ENCODE measurements around the gene MAP2. TPM values are rescaled to one million over a fixed set of nuclear protein-coding genes. Genes with fewer than 3 reads are reported as not detected.

The MAP2 gene
- total and polyA plus RNA-seq, 2 of the 8 experiments (the other 6 are each of a cell fraction or from before 2014, with no cell fraction given) = 5.9 to 9.4 TPM

- no peak overlapping the region for H2AK5ac ChIP-seq (ENCODE audit: low read depth, low read length)
- H3K9me3 ChIP-seq (ENCODE audit: insufficient read depth in 2 of 2, low read depth in 1 of 2, low read length in 1 of 2) = no peaks in the 10 kb centered on the region
- no peak overlapping the region for H3K27ac ChIP-seq (ENCODE audit: low read depth, low read length)
- H3K4me1 ChIP-seq (replicated peaks in 1 of 4; ENCODE audit: control insufficient read depth in 3 of 4, insufficient read depth in 4 of 4, low read length in 3 of 4) = no peaks in the 10 kb centered on the region
- no peak overlapping the region for H4K91ac ChIP-seq (replicated peaks; ENCODE audit: insufficient read length, low read length)
- H3K36me3 ChIP-seq (ENCODE audit: control insufficient read depth in 2 of 4, insufficient read depth in 4 of 4, low read length in 3 of 4) = no peaks in the 10 kb centered on the region
- ChIA-PET CTCF (ENCODE audit: partially characterized antibody) (no interaction called here), POLR2A (ENCODE audit: partially characterized antibody) (no interaction called here)
- H4K8ac ChIP-seq (ENCODE audit: extremely low read depth, insufficient read depth, low read length) = no peak overlapping the region
- no peaks in the 10 kb centered on the region for H3K23me2 ChIP-seq (ENCODE audit: low read depth, low read length)
- H3K79me1 ChIP-seq (ENCODE audit: low read depth, low read length) = no peaks in the 10 kb centered on the region
- no peak overlapping the region for H3K4ac ChIP-seq (replicated peaks; ENCODE audit: insufficient read length, low read depth, low read length)
- no peak for TF ChIP-seq KDM5A (IDR thresholded peaks at IDR 0.05; ENCODE audit: low read length)
- no peak for TF ChIP-seq BCL11A (IDR thresholded peaks at IDR 0.05; ENCODE audit: low read depth in 2 of 2, low read length in 2 of 2)
- no peak for TF ChIP-seq KDM1A (IDR thresholded peaks at IDR 0.05; ENCODE audit: borderline replicate concordance, low read length)
- TF ChIP-seq SRF (IDR thresholded peaks at IDR 0.05; ENCODE audit: low read depth, low read length) = no peak
- no peak for TF ChIP-seq SAP30 (IDR thresholded peaks at IDR 0.05; ENCODE audit: insufficient read depth, insufficient replicate concordance, low read length)
- no peak for TF ChIP-seq JUND (IDR thresholded peaks at IDR 0.05; ENCODE audit: low read length)
- TF ChIP-seq CHD1 (IDR thresholded peaks at IDR 0.05; ENCODE audit: low read depth, low read length) = no peak
- TF ChIP-seq EZH2 (IDR thresholded peaks at IDR 0.05; ENCODE audit: low read depth, low read length, severe bottlenecking) = no peak
- no peak for TF ChIP-seq GTF2F1 (IDR thresholded peaks at IDR 0.05; ENCODE audit: borderline replicate concordance, low read depth, low read length)
- TF ChIP-seq ATF3 (IDR thresholded peaks at IDR 0.05; ENCODE audit: insufficient read depth, low read depth, low read length) = no peak
- no peak for TF ChIP-seq BACH1 (IDR thresholded peaks at IDR 0.05; ENCODE audit: low read length)
- no peak for TF ChIP-seq YY1 (IDR thresholded peaks at IDR 0.05; ENCODE audit: low read depth, low read length)
- no peak for TF ChIP-seq TAF7 (optimal IDR thresholded peaks at IDR 0.05; ENCODE audit: borderline replicate concordance, low read depth, low read length)
- no peak overlapping the region for H3K18ac ChIP-seq (ENCODE audit: extremely low read depth, low read length)
- no peak overlapping the region for H3K23ac ChIP-seq (ENCODE audit: insufficient read length)
- no peak overlapping the region for H3K14ac ChIP-seq (ENCODE audit: insufficient read length)
- H3K9ac ChIP-seq (replicated peaks in 1 of 4; ENCODE audit: extremely low read depth in 1 of 4, low read depth in 3 of 4, low read length in 3 of 4) = no peak overlapping the region
- H3K27me3 ChIP-seq (replicated peaks in 1 of 4; ENCODE audit: control insufficient read depth in 3 of 4, extremely low read depth in 1 of 4, insufficient read depth in 3 of 4, low read length in 3 of 4) = no peaks in the 10 kb centered on the region
- no peak overlapping the region for H4K5ac ChIP-seq (ENCODE audit: insufficient read length, low read depth, low read length)
- H2AFZ ChIP-seq (ENCODE audit: low read length) = no peak overlapping the region
- no peak overlapping the region for H2BK12ac ChIP-seq (ENCODE audit: low read depth, low read length)
- H2BK120ac ChIP-seq (replicated peaks; ENCODE audit: low read depth, low read length) = no peak overlapping the region
- no peak overlapping the region for H2BK15ac ChIP-seq (ENCODE audit: low read length)
- H2BK20ac ChIP-seq (ENCODE audit: low read length) = no peak overlapping the region
- no peaks in the 10 kb centered on the region for H4K20me1 ChIP-seq (replicated peaks in 1 of 2; ENCODE audit: control insufficient read depth in 1 of 2, insufficient read depth in 2 of 2, low read length in 2 of 2)
- H3K79me2 ChIP-seq (ENCODE audit: control insufficient read depth in 1 of 2, insufficient read depth in 2 of 2, low read length in 2 of 2) = no peaks in the 10 kb centered on the region
- DNase-seq (ENCODE audit: low read depth in 1 of 2, low spot score in 2 of 2) = no peak
- H3K4me2 ChIP-seq (ENCODE audit: insufficient read depth in 1 of 2, low read depth in 2 of 2, low read length in 2 of 2) = no peak overlapping the region
- no peak overlapping the region for H3K4me3 ChIP-seq (ENCODE audit: extremely low read depth in 1 of 4, insufficient read depth in 2 of 4, low read depth in 3 of 4, low read length in 4 of 4)
- no peak overlapping the region for H3K56ac ChIP-seq (replicated peaks; ENCODE audit: insufficient read length, low read depth, low read length)
- no peak overlapping the region for H2BK5ac ChIP-seq (ENCODE audit: low read depth, low read length)
- no peak for FAIRE-seq
Observed at GRCh38 chr2:209673811-209674210, 250.0 kb downstream of the MAP2 start.

Data from H1 (cell line).